ENCODE data around the gene GPR39.
"Not testable (repeated sequence)": the region's sequence is repeated elsewhere in the genome, so short reads cannot be mapped to it uniquely, and the experiment has no call there.

GRCh38 chr2:132397042-132397441, 19.6 kb upstream of the GPR39 start:
- TF ChIP-seq EP300, CTCF, POLR2A (IDR thresholded peaks at IDR 0.05): not testable (repeated sequence)
